ENCODE results near the gene OR6N2. TPM values are rescaled to one million over a fixed set of nuclear protein-coding genes. Genes with fewer than 3 reads are reported as not detected.

The OR6N2 gene
- polyA plus RNA-seq, 3 donors = not detected

- H3K9me3 Mint-ChIP-seq = peaks cover 0 to under 1% (median 0%) of the 10 kb centered on the region in 7 donors
Measured at GRCh38 chr1:158818975-158819431, 38.0 kb upstream of the OR6N2 start.

DNA sequence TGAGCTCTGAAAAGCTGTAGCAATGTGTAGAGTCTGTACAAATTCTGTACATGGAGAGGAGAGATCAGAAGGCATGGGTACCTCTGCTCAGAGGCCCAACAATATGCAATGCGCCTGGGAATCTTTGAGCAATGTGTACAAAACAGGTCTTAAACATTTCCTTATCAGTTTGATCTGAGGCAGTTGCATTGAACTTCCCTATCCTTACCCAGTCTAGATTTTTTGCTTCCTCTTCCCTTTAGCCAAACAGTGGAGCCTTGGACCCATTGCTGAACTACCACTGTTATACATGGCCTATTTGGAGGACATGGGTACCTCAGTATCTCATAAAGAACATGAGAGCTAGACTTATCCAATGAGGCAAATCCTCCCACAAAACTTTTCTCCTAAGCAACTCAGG is 37.6 kb upstream of the OR6N2 start:
- Mint-ChIP-seq H3K4me1 (peaks cover 69% of the 10 kb centered on the region), H3K9me3 (no peaks in the 10 kb centered on the region), H3K36me3 (peaks cover 8 to 10% of the 10 kb centered on the region in 2 donors), H3K27ac (peak overlapping the region; percentile 84 to 95 (median 92)), H3K27me3 (ENCODE audit: low read depth in 3 of 3) (no peaks in the 10 kb centered on the region), H3K4me3 (peak overlapping the region in 1 of 2 donors; percentile 71)
- no peaks in the 10 kb centered on the region for H3K36me3 ChIP-seq (replicated peaks in 1 of 2; ENCODE audit: control insufficient read depth in 1 of 2, insufficient read depth in 2 of 2, low read length in 2 of 2)
- H3K79me2 ChIP-seq (ENCODE audit: insufficient read depth, low read length) = peaks cover 47% of the 10 kb centered on the region
- H3K27ac ChIP-seq (ENCODE audit: low read depth in 1 of 2, low read length in 2 of 2) = peak overlapping the region; percentile 50 to 83
- H3K27me3 ChIP-seq (ENCODE audit: control insufficient read depth in 2 of 2, insufficient read depth in 2 of 2, low read length in 2 of 2) = no peaks in the 10 kb centered on the region
- peak overlapping the region in 1 of 3 experiments; percentile 41 for H3K4me3 ChIP-seq (replicated peaks in 1 of 3; ENCODE audit: low read depth in 2 of 3, low read length in 3 of 3)
- WGBS (ENCODE audit: insufficient coverage) = 0% methylated on average over 1 of the region's 1 CpG
- intact Hi-C loops (cut with micrococcal nuclease) = no loop called here
- peak; percentile 22 to 70 (median 50) for DNase-seq
- peak overlapping the region; percentile 56 for H3K4me2 ChIP-seq (replicated peaks; ENCODE audit: extremely low read depth, low read length, poor library complexity, severe bottlenecking)
- no peak for TF ChIP-seq CTCF (IDR thresholded peaks at IDR 0.05)
- no peaks in the 10 kb centered on the region for H3K9me3 ChIP-seq (replicated peaks in 1 of 2; ENCODE audit: control insufficient read depth in 1 of 2, insufficient read depth in 1 of 2, low read length in 2 of 2)
- no peak overlapping the region for H3K9ac ChIP-seq (ENCODE audit: insufficient read depth, low read length, poor library complexity, severe bottlenecking)
- H3K4me1 ChIP-seq (ENCODE audit: control insufficient read depth in 1 of 2, insufficient read depth in 2 of 2, low read length in 2 of 2) = peaks cover 60 to 64% of the 10 kb centered on the region in 2 donors
- no peak overlapping the region for H2AFZ ChIP-seq (ENCODE audit: insufficient read depth, low read depth, low read length, poor library complexity, severe bottlenecking)
- H4K20me1 ChIP-seq (ENCODE audit: insufficient read depth, low read length) = no peaks in the 10 kb centered on the region

More at GRCh38 chr1:158818975-158819431, 38.0 kb upstream of the OR6N2 start:
- Mint-ChIP-seq H3K4me1 (peaks cover 67% of the 10 kb centered on the region), H3K27ac (peak overlapping the region; percentile 84 to 95 (median 92)), H3K4me3 (peak overlapping the region in 1 of 2 donors; percentile 82), H3K27me3 (ENCODE audit: low read depth in 3 of 3) (no peaks in the 10 kb centered on the region), H3K36me3 (peaks cover 11 to 12% of the 10 kb centered on the region in 2 donors)
- Histone ChIP-seq H3K4me1 (ENCODE audit: control insufficient read depth in 1 of 2, insufficient read depth in 2 of 2, low read length in 2 of 2) (peaks cover 55 to 59% of the 10 kb centered on the region in 2 donors), H3K36me3 (replicated peaks in 1 of 2; ENCODE audit: control insufficient read depth in 1 of 2, insufficient read depth in 2 of 2, low read length in 2 of 2) (no peaks in the 10 kb centered on the region), H4K20me1 (ENCODE audit: insufficient read depth, low read length) (no peaks in the 10 kb centered on the region), H3K27ac (ENCODE audit: low read depth in 1 of 2, low read length in 2 of 2) (peak overlapping the region; percentile 50 to 83), H3K4me2 (replicated peaks; ENCODE audit: extremely low read depth, low read length, poor library complexity, severe bottlenecking) (peak overlapping the region; percentile 56), H3K9me3 (replicated peaks in 1 of 2; ENCODE audit: control insufficient read depth in 1 of 2, insufficient read depth in 1 of 2, low read length in 2 of 2) (no peaks in the 10 kb centered on the region), H3K79me2 (ENCODE audit: insufficient read depth, low read length) (peaks cover 42% of the 10 kb centered on the region), H3K9ac (ENCODE audit: insufficient read depth, low read length, poor library complexity, severe bottlenecking) (peak overlapping the region; percentile 22), H3K4me3 (replicated peaks in 1 of 3; ENCODE audit: low read depth in 2 of 3, low read length in 3 of 3) (peak overlapping the region in 1 of 3 experiments; percentile 41), H3K27me3 (ENCODE audit: control insufficient read depth in 2 of 2, insufficient read depth in 2 of 2, low read length in 2 of 2) (no peaks in the 10 kb centered on the region), H2AFZ (ENCODE audit: insufficient read depth, low read depth, low read length, poor library complexity, severe bottlenecking) (no peak overlapping the region)
- TF ChIP-seq CTCF (IDR thresholded peaks at IDR 0.05) = no peak
- peak in 2 of 3 donors; percentile 36 to 57 for DNase-seq
- no CpG with 5 or more reads among the region's 1 CpG for WGBS (ENCODE audit: insufficient coverage)
- intact Hi-C loops (cut with micrococcal nuclease) = no loop called here
